Spinal cord (tissue), 10 donors: ENCODE data around the gene RPA1. TPM values are rescaled to one million over a fixed set of nuclear protein-coding genes. Genes with fewer than 3 reads are reported as not detected.
"Not testable (repeated sequence)": the region's sequence is repeated elsewhere in the genome, so short reads cannot be mapped to it uniquely, and the experiment has no call there.

Experiments
- DNase-seq, 6 donors: peaks; one replicate each; pipeline versions ENCODE4 v3.0.0 to v3.0.0-alpha.2; 2013 to 2015; ENCODE audit warnings: low spot score in 6 of 6, low read depth in 4 of 6
- H3K27ac ChIP-seq: one replicate; pipeline ENCODE4 v1.5.1; 2013; ENCODE audit warnings: low read depth, low read length, control low read depth
- H3K27me3 ChIP-seq: one replicate; pipeline ENCODE4 v1.6.1; 2013; ENCODE audit warnings: low read length; ENCODE audit not compliant: control insufficient read depth, insufficient read depth
- H3K36me3 ChIP-seq: one replicate; pipeline ENCODE4 v1.6.1; 2013; ENCODE audit warnings: low read length; ENCODE audit not compliant: control insufficient read depth, insufficient read depth
- H3K4me1 ChIP-seq: one replicate; pipeline ENCODE4 v1.6.1; 2013; ENCODE audit warnings: low read length; ENCODE audit not compliant: control insufficient read depth, insufficient read depth
- H3K4me3 ChIP-seq: one replicate; pipeline ENCODE4 v1.5.1; 2013; ENCODE audit warnings: low read depth, low read length, control low read depth
- H3K9me3 ChIP-seq: one replicate; pipeline ENCODE4 v1.6.1; 2013; ENCODE audit warnings: low read length; ENCODE audit not compliant: control insufficient read depth, insufficient read depth
- WGBS: methylation state at CpG from one replicate; pipeline ENCODE4 v1.1.5; 2013; ENCODE audit warnings: missing lambda C conversion rate; ENCODE audit not compliant: insufficient coverage; 5-methylcytosine and 5-hydroxymethylcytosine counted together
- polyA plus RNA-seq, 2 donors: library from polyadenylated mRNA; unstranded; fragments of 120-200 nt; gene quantifications; one replicate each; pipeline ENCODE4 v1.2.1, GENCODE V29; 2013; ENCODE audit not compliant: insufficient read length in 2 of 2
- total RNA-seq, 2 donors: library from RNA; depleted of rRNA in 1 of 2; stranded (reverse); fragments of 120-200 nt in 1 of 2; fragments of >200 nt in 1 of 2; gene quantifications; one replicate each; pipeline versions ENCODE4 v1.2.3 to v1.2.4, GENCODE V29; 2013 to 2014
- donor health status: healthy.

The RPA1 gene
- total and polyA plus RNA-seq, 4 donors = 25.2 to 89.5 (median 58.1) TPM

DNA sequence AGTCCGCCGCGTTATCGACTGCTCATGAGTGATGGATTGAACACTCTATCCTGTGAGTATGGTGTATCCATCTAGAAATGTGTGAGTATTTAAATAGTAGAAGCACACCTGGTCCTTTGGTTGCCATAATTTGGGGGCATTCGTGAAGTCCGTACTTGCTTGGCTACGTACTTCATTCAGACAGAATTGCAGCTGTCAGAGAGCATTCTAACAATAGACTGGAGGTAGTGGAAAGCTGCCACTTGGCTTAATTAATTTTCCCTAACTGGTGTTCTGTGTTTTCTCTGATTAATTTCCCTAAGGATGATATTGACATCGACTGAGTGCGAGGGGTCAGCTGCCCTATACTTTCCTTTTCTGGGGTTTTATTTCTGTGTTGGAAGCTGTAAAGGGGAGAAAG lies 14.1 kb downstream of the RPA1 start:
- WGBS = 65% methylated on average over 7 of the region's 9 CpGs
- DNase-seq = peak in 1 of 6 donors; percentile 28
- H3K27me3 ChIP-seq = no peaks in the 10 kb centered on the region
- H3K36me3 ChIP-seq = peaks cover 21% of the 10 kb centered on the region
- H3K4me1 ChIP-seq = no peaks in the 10 kb centered on the region
- no peak overlapping the region for H3K27ac ChIP-seq
- H3K4me3 ChIP-seq = no peak overlapping the region
- no peaks in the 10 kb centered on the region for H3K9me3 ChIP-seq

DNA sequence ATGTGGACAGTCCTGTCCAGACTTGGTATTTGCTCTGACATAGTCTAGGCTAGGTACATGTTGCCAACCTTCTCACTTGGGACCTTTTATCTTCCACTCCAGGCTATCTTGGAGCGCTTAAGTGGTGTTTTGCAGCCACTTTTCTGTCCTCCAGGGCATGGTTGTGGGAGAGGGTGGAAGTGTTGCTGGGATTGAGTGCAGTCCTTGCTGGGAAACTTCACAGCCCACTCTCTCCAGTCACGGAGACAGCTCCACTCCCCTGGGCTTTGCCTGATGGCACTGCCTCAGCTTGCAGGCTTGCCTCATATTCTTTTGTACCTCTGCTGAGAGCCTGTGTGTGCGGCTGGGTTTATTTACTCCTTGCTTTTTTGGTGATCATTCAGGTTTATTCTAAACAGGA lies 17.4 kb downstream of the RPA1 start:
- H3K4me1 ChIP-seq = no peaks in the 10 kb centered on the region
- peak in 1 of 6 donors; percentile 13 for DNase-seq
- H3K36me3 ChIP-seq = peaks cover 26% of the 10 kb centered on the region
- no peaks in the 10 kb centered on the region for H3K9me3 ChIP-seq
- H3K4me3 ChIP-seq = no peak overlapping the region
- no peak overlapping the region for H3K27ac ChIP-seq
- H3K27me3 ChIP-seq = no peaks in the 10 kb centered on the region
- 92% methylated on average over 2 of the region's 3 CpGs for WGBS

DNA sequence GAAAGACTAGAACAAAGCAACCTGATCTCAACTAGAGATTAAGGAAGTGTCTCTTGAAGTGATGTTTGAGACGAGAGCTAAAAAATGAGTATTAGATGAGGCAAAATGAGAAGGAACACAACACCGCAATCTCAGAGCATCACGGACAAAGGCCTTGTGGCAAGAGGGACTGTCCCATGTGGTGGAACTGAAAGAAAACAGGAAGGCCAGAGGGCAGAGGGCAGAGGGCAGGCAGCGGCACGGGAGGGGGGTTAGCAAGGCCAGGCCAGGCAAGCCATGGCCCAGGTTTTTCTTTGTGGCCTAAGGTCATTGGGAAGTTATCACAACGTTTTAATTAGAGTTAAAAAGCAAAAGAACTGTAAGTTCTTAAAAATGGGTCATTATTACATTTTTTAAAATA lies 22.5 kb downstream of the RPA1 start:
- no peaks in the 10 kb centered on the region for H3K27me3 ChIP-seq
- H3K4me1 ChIP-seq = no peaks in the 10 kb centered on the region
- H3K9me3 ChIP-seq = no peaks in the 10 kb centered on the region
- peaks cover 27% of the 10 kb centered on the region for H3K36me3 ChIP-seq
- no peak overlapping the region for H3K27ac ChIP-seq
- no peak for DNase-seq
- H3K4me3 ChIP-seq = no peak overlapping the region
- 84% methylated on average over 5 of the region's 6 CpGs for WGBS

DNA sequence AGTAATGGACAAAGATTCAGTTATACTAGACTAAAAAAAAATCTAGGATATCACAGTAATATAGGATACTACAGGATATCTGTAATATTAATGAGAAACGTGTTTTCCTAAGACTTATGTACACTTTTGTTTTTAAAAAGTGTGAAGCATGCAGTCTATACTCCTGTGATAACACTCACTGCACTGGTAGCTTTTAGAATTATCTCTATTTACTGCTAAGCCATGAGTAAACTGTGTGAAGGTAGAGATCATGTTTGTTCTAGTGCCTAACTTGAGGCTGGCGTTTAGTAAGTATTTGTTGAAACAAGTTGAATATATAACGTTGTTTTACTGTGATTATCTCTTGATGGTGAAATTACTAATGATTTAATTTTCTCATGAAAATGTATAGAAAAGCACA lies 23.9 kb downstream of the RPA1 start:
- Histone ChIP-seq H3K27ac (no peak overlapping the region), H3K36me3 (peaks cover 24% of the 10 kb centered on the region), H3K4me1 (no peaks in the 10 kb centered on the region), H3K9me3 (no peaks in the 10 kb centered on the region), H3K4me3 (no peak overlapping the region), H3K27me3 (no peaks in the 10 kb centered on the region)
- no CpG with 5 or more reads among the region's 3 CpGs for WGBS
- no peak for DNase-seq

DNA sequence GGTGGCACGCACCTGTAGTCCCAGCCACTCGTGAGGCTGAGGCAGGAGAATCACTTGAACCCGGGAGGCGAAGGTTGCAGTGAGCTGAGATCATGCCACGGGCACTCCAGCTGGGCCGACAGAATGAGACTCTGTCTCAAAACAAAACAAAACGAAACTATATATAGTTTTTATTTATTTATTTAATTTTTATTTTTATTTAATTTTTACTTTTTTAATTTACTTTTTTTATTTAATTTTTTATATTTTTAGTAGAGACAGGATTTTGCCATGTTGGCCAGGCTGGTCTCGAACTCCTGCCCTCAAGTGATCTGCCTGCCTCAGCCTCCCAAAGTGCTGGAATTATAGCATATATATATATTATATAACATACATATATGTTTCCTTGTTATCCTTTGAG lies 26.7 kb downstream of the RPA1 start:
- H3K9me3 ChIP-seq, H3K4me3 ChIP-seq, DNase-seq, H3K4me1 ChIP-seq, H3K27ac ChIP-seq, H3K27me3 ChIP-seq: not testable (repeated sequence)
- H3K36me3 ChIP-seq = peaks cover 30% of the 10 kb centered on the region
- WGBS = 82% methylated on average over 2 of the region's 8 CpGs

DNA sequence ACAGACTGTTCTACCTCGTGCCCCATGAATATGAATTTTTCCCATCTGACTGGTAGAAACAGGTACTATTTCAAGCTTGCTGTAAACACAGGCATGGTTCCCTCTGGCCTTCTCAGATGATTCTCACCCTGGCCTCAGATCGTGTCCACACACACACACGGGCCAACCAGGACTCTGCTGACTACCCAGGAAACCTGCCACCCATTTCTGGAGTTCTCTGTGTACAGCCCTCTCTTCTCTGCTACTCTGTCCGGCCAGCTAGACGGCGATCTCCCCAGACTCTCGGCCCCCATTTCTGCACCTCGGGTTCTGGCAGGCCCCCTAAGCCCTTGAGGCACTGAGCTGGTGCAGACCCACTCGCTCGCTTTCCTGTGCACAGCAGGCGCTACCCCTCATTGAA lies 31.2 kb downstream of the RPA1 start:
- Histone ChIP-seq H3K27me3 (no peaks in the 10 kb centered on the region), H3K4me3 (no peak overlapping the region), H3K36me3 (peaks cover 19% of the 10 kb centered on the region), H3K9me3 (no peaks in the 10 kb centered on the region), H3K4me1 (no peaks in the 10 kb centered on the region), H3K27ac (no peak overlapping the region)
- 92% methylated on average over 11 of the region's 11 CpGs for WGBS
- DNase-seq = no peak

DNA sequence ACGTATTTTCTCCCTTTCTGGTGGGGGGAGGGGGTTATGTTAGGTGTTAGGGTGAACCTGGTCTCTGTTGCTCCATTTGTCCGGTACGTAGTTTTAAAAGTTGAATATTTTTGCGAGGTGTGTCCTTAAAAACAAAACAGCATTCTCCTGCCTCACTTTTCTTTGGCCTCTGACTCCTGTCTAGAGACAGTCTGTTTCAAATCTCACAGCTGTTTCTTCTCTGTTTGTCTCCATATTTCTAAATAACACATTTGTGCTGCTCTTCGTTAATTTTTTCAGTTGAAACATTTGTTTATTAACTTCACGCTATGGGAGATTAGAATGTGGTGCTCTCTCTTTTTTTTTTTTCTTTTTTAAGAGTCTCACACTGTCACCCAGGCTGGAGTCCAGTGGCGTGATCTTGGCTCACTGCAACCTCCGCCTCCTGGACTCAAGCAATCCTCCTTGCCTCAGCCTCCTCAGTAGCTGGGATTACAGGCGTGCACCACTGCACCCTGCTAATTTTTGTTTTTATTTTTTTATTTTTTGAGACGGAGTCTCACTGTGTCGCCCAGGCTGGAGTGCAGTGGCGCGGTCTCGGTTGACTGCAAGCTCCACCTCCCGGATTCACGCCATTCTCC lies 31.7 kb downstream of the RPA1 start:
- no peaks in the 10 kb centered on the region for H3K4me1 ChIP-seq
- no peak overlapping the region for H3K4me3 ChIP-seq
- peaks cover 16% of the 10 kb centered on the region for H3K36me3 ChIP-seq
- WGBS = 94% methylated on average over 9 of the region's 16 CpGs
- H3K9me3 ChIP-seq = no peaks in the 10 kb centered on the region
- no peak overlapping the region for H3K27ac ChIP-seq
- no peaks in the 10 kb centered on the region for H3K27me3 ChIP-seq
- DNase-seq = no peak

DNA sequence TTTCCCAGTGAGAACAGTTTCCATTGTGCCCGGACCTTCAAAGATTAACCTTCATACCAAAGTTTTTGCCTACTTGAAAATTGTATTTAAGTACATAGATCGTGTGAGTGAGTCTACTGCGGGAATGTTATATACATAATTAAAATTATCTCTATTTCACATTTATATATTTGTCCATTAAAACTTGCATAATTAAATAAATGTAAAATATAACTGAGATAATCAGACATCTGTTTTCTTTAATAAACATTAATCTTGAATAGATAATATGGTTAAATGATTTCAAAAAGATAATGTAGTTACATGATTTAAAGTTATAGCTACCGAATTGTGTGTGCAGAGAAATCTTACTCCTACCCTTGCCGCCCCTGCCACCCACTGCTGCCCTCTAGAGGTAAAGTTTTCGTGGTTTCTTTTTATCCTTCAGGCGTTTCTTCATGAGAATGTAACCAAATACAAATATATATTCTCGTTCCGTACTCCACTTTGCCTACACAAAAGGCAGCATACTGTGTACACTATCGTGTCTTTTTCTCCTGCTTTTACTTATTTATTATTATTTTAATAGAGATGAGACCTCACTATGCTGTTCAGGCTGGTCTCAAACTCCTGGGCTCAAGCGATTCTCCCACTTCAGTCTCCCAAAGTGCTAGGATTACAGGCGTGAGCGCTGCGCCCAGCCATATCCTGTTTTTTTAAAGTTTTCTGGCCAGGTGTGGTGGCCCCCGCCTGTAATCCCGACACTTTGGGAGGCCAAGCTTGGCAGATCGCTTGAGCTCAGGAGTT lies 35.6 kb downstream of the RPA1 start:
- DNase-seq = no peak
- no peaks in the 10 kb centered on the region for H3K9me3 ChIP-seq
- no peaks in the 10 kb centered on the region for H3K4me1 ChIP-seq
- peaks cover 12% of the 10 kb centered on the region for H3K36me3 ChIP-seq
- H3K27ac ChIP-seq = no peak overlapping the region
- no peaks in the 10 kb centered on the region for H3K27me3 ChIP-seq
- WGBS = 90% methylated on average over 10 of the region's 17 CpGs
- H3K4me3 ChIP-seq = no peak overlapping the region

DNA sequence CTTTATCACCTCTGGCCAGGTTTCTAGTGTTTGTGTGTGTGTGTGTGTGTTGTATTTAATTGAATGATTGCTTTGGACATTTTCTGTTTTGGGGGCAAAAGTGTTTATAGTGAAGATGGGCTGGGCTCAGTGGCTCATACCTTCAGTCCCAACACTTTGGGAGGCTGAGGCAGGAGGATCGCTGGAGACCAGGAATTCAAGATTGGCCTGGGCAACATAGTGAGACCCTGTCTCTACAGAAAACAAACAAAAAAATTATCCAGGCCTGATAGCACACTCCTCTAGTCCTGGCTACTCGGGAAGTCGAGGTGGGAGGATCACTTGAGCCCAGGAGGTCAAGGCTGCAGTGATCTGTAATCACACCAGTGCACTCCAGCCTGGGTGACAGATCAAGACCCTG lies 37.5 kb downstream of the RPA1 start:
- H3K4me1 ChIP-seq = no peaks in the 10 kb centered on the region
- no peaks in the 10 kb centered on the region for H3K9me3 ChIP-seq
- no peak overlapping the region for H3K27ac ChIP-seq
- 83% methylated on average over 2 of the region's 3 CpGs for WGBS
- H3K27me3 ChIP-seq = no peaks in the 10 kb centered on the region
- H3K36me3 ChIP-seq = peaks cover 2% of the 10 kb centered on the region
- no peak for DNase-seq
- no peak overlapping the region for H3K4me3 ChIP-seq

DNA sequence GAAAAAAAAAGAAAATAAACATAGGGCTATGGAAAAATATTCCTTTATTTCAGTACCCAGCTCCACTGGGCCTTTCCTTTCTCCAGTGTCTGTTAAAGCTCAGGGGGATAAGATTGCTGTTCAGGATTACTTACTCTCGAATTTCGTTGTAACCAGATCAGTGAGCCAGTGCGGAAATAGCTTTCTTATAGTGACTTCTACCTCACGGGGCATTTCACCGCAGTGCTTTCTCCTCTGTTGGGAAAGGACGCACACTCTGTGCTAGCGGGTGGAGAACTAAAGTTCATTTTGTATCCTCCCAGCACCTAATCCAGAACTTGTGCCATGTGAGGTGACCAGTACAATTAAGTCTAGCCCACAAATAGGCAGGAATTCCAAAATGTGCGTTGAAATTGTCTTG lies 38.3 kb downstream of the RPA1 start:
- H3K9me3 ChIP-seq = no peaks in the 10 kb centered on the region
- H3K36me3 ChIP-seq = peaks cover 3% of the 10 kb centered on the region
- H3K4me1 ChIP-seq = no peaks in the 10 kb centered on the region
- DNase-seq = no peak
- H3K4me3 ChIP-seq = no peak overlapping the region
- H3K27ac ChIP-seq = no peak overlapping the region
- no peaks in the 10 kb centered on the region for H3K27me3 ChIP-seq
- 93% methylated on average over 8 of the region's 8 CpGs for WGBS
